Neuronal stem cell (in vitro differentiated cells): Measurements from ENCODE around the gene E2F3.

Experiments used
- DNase-seq: peaks from one replicate; pipeline ENCODE4 v3.0.0-alpha.2; 2013; ENCODE audit warnings: low spot score
- H2AFZ ChIP-seq: one replicate; pipeline ENCODE4 v1.6.1; 2013; ENCODE audit warnings: mild to moderate bottlenecking, low read length, inconsistent platforms
- H2AK5ac ChIP-seq: 2 replicates; pipeline ENCODE4 v1.6.1; 2013; ENCODE audit warnings: low read depth, mild to moderate bottlenecking, inconsistent platforms, low read length, moderate library complexity, mixed read lengths
- H2BK120ac ChIP-seq: 2 replicates; pipeline ENCODE4 v1.6.1; 2013; ENCODE audit warnings: low read depth, mild to moderate bottlenecking, inconsistent platforms, low read length, moderate library complexity, mixed read lengths
- H2BK12ac ChIP-seq: one replicate; pipeline ENCODE4 v1.6.1; 2013; ENCODE audit warnings: low read length, inconsistent platforms
- H2BK15ac ChIP-seq: 2 replicates; pipeline ENCODE4 v1.6.1; 2013; ENCODE audit warnings: mild to moderate bottlenecking, low read length, inconsistent platforms, mixed read lengths
- H2BK5ac ChIP-seq: one replicate; pipeline ENCODE4 v1.6.1; 2013; ENCODE audit warnings: inconsistent platforms, mild to moderate bottlenecking, low read length, moderate library complexity
- H3K14ac ChIP-seq: one replicate; pipeline ENCODE4 v1.6.1; 2013; ENCODE audit warnings: low read length, inconsistent platforms
- H3K18ac ChIP-seq: 2 replicates; pipeline ENCODE4 v1.6.1; 2013; ENCODE audit warnings: low read length, inconsistent platforms
- H3K23ac ChIP-seq: 2 replicates; pipeline ENCODE4 v1.6.1; 2013; ENCODE audit warnings: low read depth, mild to moderate bottlenecking, mixed read lengths, low read length, inconsistent platforms; ENCODE audit not compliant: poor library complexity
- H3K27ac ChIP-seq: replicated peaks from 3 replicates; pipeline ENCODE4 v1.5.1; 2013; ENCODE audit warnings: low read length, inconsistent platforms
- H3K27me3 ChIP-seq, 3 experiments: 2 replicates each; pipeline ENCODE4 v1.6.1; 2013; ENCODE audit warnings: low read length in 3 of 3, mild to moderate bottlenecking in 2 of 3, inconsistent platforms in 1 of 3, low read depth in 1 of 3, mixed read lengths in 1 of 3, moderate library complexity in 1 of 3; ENCODE audit not compliant: control insufficient read depth in 3 of 3, insufficient read depth in 3 of 3
- H3K36me3 ChIP-seq, 2 donors: replicated peaks in 1 of 2; 2 replicates each; pipeline ENCODE4 v1.6.1; 2013; ENCODE audit warnings: low read length in 2 of 2; ENCODE audit not compliant: control insufficient read depth in 2 of 2, insufficient read depth in 2 of 2
- H3K4ac ChIP-seq: 2 replicates; pipeline ENCODE4 v1.6.1; 2013; ENCODE audit warnings: inconsistent platforms, mild to moderate bottlenecking, low read length, moderate library complexity
- H3K4me1 ChIP-seq, 2 donors: 1 replicate in 1 of 2; 2 replicates in 1 of 2; pipeline ENCODE4 v1.6.1; 2013; ENCODE audit warnings: low read length in 2 of 2, low read depth in 1 of 2; ENCODE audit not compliant: control insufficient read depth in 2 of 2, insufficient read depth in 1 of 2
- H3K4me2 ChIP-seq: one replicate; pipeline ENCODE4 v1.6.1; 2013; ENCODE audit warnings: mild to moderate bottlenecking, low read length, inconsistent platforms; ENCODE audit not compliant: insufficient read depth, poor library complexity, severe bottlenecking
- H3K4me3 ChIP-seq, 2 donors: 2 replicates each; pipeline ENCODE4 v1.5.1; 2013; ENCODE audit warnings: low read length in 2 of 2, mild to moderate bottlenecking in 2 of 2, inconsistent platforms in 1 of 2, moderate library complexity in 1 of 2
- H3K79me1 ChIP-seq: one replicate; pipeline ENCODE4 v1.6.1; 2013; ENCODE audit warnings: low read depth, mild to moderate bottlenecking, inconsistent platforms, low read length, moderate library complexity
- H3K9ac ChIP-seq: one replicate; pipeline ENCODE4 v1.6.1; 2013; ENCODE audit warnings: mild to moderate bottlenecking, low read depth, low read length, inconsistent platforms; ENCODE audit not compliant: poor library complexity
- H3K9me3 ChIP-seq, 2 donors: replicated peaks in 1 of 2; 2 replicates each; pipeline versions ENCODE3 to v1.6.1; 2013; ENCODE audit warnings: low read length in 2 of 2, mild to moderate bottlenecking in 2 of 2, inconsistent platforms in 1 of 2, low read depth in 1 of 2, mixed read lengths in 1 of 2, moderate library complexity in 1 of 2; ENCODE audit not compliant: control insufficient read depth in 2 of 2, insufficient read depth in 1 of 2
- H4K8ac ChIP-seq: one replicate; pipeline ENCODE4 v1.6.1; 2013; ENCODE audit warnings: low read depth, mild to moderate bottlenecking, inconsistent platforms, low read length, moderate library complexity
- H4K91ac ChIP-seq: one replicate; pipeline ENCODE4 v1.6.1; 2013; ENCODE audit warnings: low read length, low read depth, mild to moderate bottlenecking, inconsistent platforms; ENCODE audit not compliant: poor library complexity
- WGBS, 2 donors: extraction: QIAGEN DNeasy Blood & Tissue Kit; methylation state at CpG; one replicate each; pipeline ENCODE4 v1.1.7; 2013; ENCODE audit warnings: missing lambda C conversion rate in 2 of 2, mixed read lengths in 1 of 2; ENCODE audit not compliant: insufficient read length in 2 of 2, insufficient replicate concordance in 1 of 2; ENCODE audit errors: extremely low coverage in 2 of 2; 5-methylcytosine and 5-hydroxymethylcytosine counted together

E2F3 gene

DNA sequence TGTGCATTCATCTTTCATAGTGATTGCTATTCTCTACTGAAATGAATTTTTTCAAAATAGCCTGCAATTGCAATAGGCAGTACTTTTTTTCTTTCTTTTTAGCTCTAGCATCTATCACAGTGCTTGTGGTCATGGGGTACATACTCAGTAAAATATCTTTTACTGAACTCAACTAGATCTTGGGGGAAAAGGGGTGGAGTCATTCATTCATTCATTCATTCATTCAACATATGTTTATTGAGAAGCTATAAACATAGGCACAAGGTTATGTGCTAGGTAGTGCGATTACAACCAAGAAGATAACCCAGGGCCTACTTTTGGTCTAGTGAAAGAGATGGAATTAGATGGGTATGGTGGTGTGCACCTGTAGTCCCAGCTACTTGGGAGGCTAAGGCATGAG is 131.2 kb downstream of the E2F3 start:
- Histone ChIP-seq H4K8ac (no peak overlapping the region), H3K14ac (no peak overlapping the region), H2BK15ac (no peak overlapping the region), H2AK5ac (no peak overlapping the region), H3K4me2 (no peak overlapping the region), H2AFZ (peak overlapping the region; percentile 33), H2BK5ac (no peak overlapping the region), H3K18ac (no peak overlapping the region), H3K4ac (no peak overlapping the region), H3K23ac (no peak overlapping the region), H4K91ac (no peak overlapping the region), H2BK12ac (no peak overlapping the region), H2BK120ac (no peak overlapping the region), H3K79me1 (peaks cover 2% of the 10 kb centered on the region), H3K36me3 (peaks cover 0 to 6% of the 10 kb centered on the region in 2 donors), H3K27ac (no peak overlapping the region), H3K4me1 (peaks cover 0 to 4% of the 10 kb centered on the region in 2 donors), H3K4me3 (no peak overlapping the region), H3K9me3 (no peaks in the 10 kb centered on the region), H3K9ac (no peak overlapping the region), H3K27me3 (no peaks in the 10 kb centered on the region)
- no CpG with 5 or more reads among the region's 1 CpG for WGBS, 2 donors
- DNase-seq, result no peak

DNA sequence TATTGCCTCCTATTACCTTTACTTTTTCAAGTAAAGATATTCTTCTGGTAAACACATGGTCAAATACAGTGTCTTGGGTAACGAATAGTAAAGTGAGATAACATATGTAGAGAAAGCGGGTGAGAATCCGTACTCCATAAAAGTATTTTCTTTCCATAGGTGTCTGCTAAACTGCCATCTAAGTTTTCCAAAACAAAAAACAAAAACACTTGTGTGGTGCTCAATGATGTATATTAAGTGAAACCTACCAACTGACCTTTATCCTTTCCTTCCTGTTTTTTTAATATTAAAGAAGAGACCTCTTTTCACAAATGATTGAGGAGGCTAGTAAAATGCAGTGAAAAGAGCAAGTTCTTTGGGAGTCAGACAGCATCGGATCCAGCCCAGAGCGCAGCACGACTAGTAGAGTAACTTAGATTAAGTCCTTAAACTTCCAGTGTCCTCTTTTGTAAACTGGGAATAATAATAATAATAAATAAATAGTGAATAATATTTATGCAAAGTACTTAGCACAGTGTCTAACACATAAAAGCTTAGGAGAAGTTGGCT is 132.1 kb downstream of the E2F3 start:
- peaks cover 0 to 6% of the 10 kb centered on the region in 2 donors for H3K36me3 ChIP-seq
- H3K4ac ChIP-seq, result no peak overlapping the region
- no peak overlapping the region for H2BK15ac ChIP-seq
- no peak overlapping the region for H3K14ac ChIP-seq
- H4K8ac ChIP-seq, result no peak overlapping the region
- H3K27ac ChIP-seq, result no peak overlapping the region
- H2BK120ac ChIP-seq, result no peak overlapping the region
- H3K4me3 ChIP-seq, result peak overlapping the region in 1 of 2 donors; percentile 75
- H3K18ac ChIP-seq, result no peak overlapping the region
- H3K79me1 ChIP-seq, result peaks cover 2% of the 10 kb centered on the region
- H2AFZ ChIP-seq, result peak overlapping the region; percentile 91
- peaks cover 4 to 6% of the 10 kb centered on the region in 2 donors for H3K4me1 ChIP-seq
- no peak overlapping the region for H2AK5ac ChIP-seq
- H4K91ac ChIP-seq, result no peak overlapping the region
- no CpG with 5 or more reads among the region's 6 CpGs for WGBS, 2 donors
- DNase-seq, result no peak
- no peak overlapping the region for H2BK12ac ChIP-seq
- no peak overlapping the region for H3K9ac ChIP-seq
- no peaks in the 10 kb centered on the region for H3K9me3 ChIP-seq
- no peaks in the 10 kb centered on the region for H3K27me3 ChIP-seq
- no peak overlapping the region for H2BK5ac ChIP-seq
- H3K23ac ChIP-seq, result no peak overlapping the region
- peak overlapping the region; percentile 50 for H3K4me2 ChIP-seq

DNA sequence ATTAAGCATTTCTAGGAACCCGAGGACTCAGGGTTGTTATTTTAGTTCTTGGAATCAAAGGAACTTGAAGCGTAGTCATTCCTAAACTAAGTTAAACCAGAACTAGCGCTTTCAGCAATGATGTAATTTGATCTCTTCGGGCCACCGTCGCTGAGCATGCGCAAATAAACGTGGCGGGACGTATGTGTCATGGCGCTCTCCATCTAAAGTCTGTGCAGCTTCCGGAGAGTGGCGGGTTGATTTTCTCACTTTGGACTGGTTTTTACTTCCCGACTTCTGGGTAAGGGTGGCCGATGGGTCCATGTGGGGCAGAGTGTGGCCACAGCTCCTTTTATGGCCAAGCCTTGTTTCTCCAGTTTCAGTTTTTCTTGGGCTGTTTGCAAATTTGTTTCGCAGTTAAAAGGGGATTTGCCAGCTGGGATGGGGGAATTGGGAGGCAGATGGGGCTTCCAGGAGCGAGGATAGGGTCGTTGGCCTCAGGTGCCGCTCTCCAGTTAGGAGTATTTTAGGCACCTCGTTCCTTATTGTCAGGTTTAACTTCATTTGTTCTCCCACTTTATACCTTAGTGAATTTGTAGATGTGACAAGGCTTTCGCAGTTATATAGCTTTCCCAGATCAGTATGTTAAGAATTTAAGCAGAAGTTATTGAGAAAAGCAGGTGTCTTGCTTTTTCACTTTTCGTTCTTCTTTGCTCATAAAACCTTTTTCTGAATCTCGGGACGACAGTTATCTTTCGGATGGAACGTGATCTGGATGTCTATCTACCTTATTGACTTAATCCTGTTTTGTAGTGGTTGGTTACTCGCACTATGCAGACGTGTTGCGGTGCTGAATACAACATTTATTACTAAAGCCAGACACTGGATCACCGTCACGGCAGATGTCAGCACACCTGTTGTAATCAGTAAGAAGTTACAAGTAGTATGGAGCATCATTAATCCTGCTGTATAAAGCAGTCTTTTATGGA is 132.9 kb downstream of the E2F3 start, which contains the start of gene CDKAL1:
Gene CDKAL1, plus strand, starts transcription at position 163 of the 968 bp plus-strand sequence. CDS start 11,894 bp downstream, outside the sequence.
- Histone ChIP-seq H3K4me2 (peak within 1 kb of the TSS; percentile 50), H3K23ac (no peak within 1 kb of the TSS), H2AFZ (peak within 1 kb of the TSS; percentile 91), H3K4ac (no peak within 1 kb of the TSS), H3K27ac (peak within 1 kb of the TSS; percentile 61), H3K4me1 (peaks cover 6 to 9% of the 10 kb centered on the region in 2 donors), H2BK12ac (no peak within 1 kb of the TSS), H3K36me3 (peaks cover 0 to 11% of the 10 kb centered on the region in 2 donors), H4K8ac (no peak within 1 kb of the TSS), H3K9ac (no peak within 1 kb of the TSS), H3K18ac (peak within 1 kb of the TSS; percentile 1), H3K27me3 (no peaks in the 10 kb centered on the region), H3K9me3 (no peaks in the 10 kb centered on the region), H2BK5ac (no peak within 1 kb of the TSS), H2AK5ac (no peak within 1 kb of the TSS), H3K14ac (no peak within 1 kb of the TSS), H3K79me1 (peaks cover 2% of the 10 kb centered on the region), H3K4me3 (peak within 1 kb of the TSS; percentile 75 to 95), H2BK15ac (no peak within 1 kb of the TSS), H4K91ac (no peak within 1 kb of the TSS), H2BK120ac (no peak within 1 kb of the TSS)
- WGBS, 2 donors, result no CpG with 5 or more reads among the region's 31 CpGs
- DNase-seq, result peak; percentile 80

DNA sequence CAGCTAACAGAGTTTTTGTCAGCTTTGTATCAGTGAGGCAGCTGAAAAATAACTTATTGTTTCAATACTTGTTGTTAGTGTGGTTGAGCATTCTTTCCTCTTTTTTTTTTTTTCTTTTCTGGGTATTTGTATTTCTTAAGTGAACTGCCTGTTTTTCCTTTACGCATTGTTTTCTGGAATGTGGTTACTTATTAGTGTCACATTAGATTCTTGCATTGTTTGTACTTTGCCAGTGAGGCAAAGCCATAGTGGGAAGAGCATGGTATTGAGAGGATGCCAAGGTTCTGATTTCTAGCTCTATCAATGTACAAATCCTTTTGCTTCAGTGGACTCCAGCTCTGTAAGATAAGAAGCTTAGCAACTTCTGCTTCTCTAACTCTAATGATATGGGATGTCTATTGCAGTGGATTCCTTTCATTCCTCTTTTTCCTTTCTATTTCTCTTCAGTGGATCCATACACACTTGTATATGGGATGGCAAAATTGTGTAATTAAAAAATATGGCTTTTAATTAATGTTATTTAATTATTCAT is 136.5 kb downstream of the E2F3 start:
- H3K4me1 ChIP-seq, result peaks cover 6 to 9% of the 10 kb centered on the region in 2 donors
- no peak overlapping the region for H2BK15ac ChIP-seq
- H3K14ac ChIP-seq, result no peak overlapping the region
- H3K79me1 ChIP-seq, result peaks cover 2% of the 10 kb centered on the region
- H4K91ac ChIP-seq, result no peak overlapping the region
- no peak overlapping the region for H2AK5ac ChIP-seq
- H3K9me3 ChIP-seq, result no peaks in the 10 kb centered on the region
- H4K8ac ChIP-seq, result no peak overlapping the region
- no peak for DNase-seq
- no peak overlapping the region for H3K4me3 ChIP-seq
- no peak overlapping the region for H3K4me2 ChIP-seq
- H2BK120ac ChIP-seq, result no peak overlapping the region
- no peak overlapping the region for H2BK12ac ChIP-seq
- no peak overlapping the region for H3K18ac ChIP-seq
- no CpG with 5 or more reads among the region's 1 CpG for WGBS, 2 donors
- H3K4ac ChIP-seq, result no peak overlapping the region
- no peak overlapping the region for H2BK5ac ChIP-seq
- H3K27ac ChIP-seq, result no peak overlapping the region
- H3K9ac ChIP-seq, result no peak overlapping the region
- H3K23ac ChIP-seq, result no peak overlapping the region
- H3K36me3 ChIP-seq, result peaks cover 0 to 39% of the 10 kb centered on the region in 2 donors
- H3K27me3 ChIP-seq, result no peaks in the 10 kb centered on the region
- no peak overlapping the region for H2AFZ ChIP-seq
